GM18868 (cell line): ENCODE data around the gene RESF1.

Source experiments
- ATAC-seq: cut with Tn5 transposase; IDR thresholded peaks from one replicate; pipeline ENCODE4 v1.9.1; 2021; ENCODE audit warnings: mild to moderate bottlenecking, moderate library complexity; ENCODE audit not compliant: unreplicated experiment

The RESF1 gene

GRCh38 chr12:31959701-31960391 lies 631 bp downstream of the RESF1 start:
- ATAC-seq: peak; percentile 47

- no peak for ATAC-seq
Measured at GRCh38 chr12:31961137-31961536, 1.9 kb downstream of the RESF1 start.

GRCh38 chr12:31962076-31962475 lies 2.9 kb downstream of the RESF1 start:
- ATAC-seq: no peak

- ATAC-seq: no peak
Measured at GRCh38 chr12:31964280-31964679, 5.1 kb downstream of the RESF1 start.

- no peak for ATAC-seq
Measured at GRCh38 chr12:31965090-31965489, 5.9 kb downstream of the RESF1 start.

DNA sequence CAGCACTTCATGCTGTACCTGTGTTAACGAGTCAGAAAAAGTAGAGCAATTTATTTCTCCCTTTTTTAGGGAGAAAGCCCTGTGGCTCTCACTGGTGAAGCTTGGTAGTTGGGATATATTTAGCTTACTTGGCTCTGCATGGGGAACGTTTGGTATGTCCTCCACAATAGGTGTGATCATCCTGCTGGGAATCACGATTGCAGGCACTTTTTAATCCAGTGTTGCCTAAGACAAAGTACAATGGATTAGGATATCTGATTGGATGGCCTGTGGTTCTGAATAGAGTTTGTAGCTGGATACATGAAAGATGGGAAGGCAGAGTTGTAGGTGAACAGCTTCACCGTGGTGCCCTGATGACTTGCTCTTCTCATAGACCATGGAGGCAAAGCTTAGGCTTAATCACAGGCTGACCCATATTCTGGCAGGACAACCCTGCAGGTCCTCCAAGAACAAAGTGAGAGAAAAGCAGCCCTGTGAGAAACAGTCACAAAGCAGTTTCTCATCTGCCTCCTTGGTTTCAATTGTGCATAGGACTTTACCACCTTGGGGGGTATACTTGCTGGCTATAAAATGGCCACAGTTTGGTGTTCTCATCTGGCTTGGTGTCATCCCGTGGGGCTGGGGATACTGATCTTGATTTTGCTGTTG lies 7.5 kb downstream of the RESF1 start:
- no peak for ATAC-seq

DNA sequence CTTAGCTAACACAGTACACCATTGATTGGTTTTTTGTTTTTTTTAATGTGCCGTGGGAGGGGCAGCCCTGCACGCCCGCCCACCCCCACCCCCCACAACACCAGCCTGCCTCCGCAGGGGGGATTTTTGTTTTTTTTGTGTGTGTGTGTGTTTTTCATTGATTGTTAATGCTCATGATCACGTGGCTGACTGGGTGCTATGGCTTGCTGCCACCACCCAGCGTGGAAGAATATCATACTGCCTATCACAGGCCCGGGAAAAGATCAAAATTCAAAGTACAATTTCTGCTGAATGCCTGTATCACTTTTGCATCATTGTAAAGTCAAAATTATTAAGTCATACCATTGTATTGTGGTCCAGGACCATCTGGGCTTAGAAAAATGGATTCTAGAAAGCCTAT lies 8.3 kb downstream of the RESF1 start:
- no peak for ATAC-seq

DNA sequence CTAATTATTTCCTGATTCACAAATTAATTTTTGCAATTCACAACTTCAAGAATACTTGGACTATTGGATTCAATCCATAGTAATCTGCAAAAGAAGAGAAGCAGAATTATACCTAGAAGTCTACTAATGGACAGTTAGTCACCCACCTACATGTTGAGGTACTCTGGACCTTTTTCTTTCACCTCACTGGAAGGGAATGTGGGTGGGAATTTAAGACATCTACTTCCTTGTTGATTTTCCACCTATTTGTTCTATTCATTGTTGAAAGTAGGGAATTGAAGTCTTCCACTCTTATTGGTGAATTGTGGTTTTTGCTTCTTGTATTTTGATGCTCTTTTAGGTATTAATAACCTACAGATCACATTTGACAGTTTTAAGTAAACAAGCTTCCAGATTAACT lies 11.0 kb downstream of the RESF1 start:
- ATAC-seq: no peak

DNA sequence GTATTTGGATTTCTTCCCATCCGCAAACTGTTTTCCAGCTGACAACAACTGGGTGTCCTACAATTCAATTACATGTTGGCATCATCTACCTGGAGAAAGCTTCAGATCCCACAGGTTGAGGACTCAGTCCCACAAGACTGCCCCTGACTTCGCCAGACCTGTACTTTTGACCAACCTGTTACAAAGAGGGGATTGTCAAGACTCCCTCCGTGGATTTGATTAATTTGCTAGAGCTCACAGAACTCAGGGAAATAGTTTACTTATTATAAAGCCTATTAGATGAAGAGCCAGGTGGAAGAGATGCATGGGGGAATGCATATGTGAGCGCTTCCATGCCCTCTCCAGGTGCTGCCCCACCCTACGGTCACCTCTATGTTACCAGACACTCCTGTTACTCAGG lies 14.6 kb downstream of the RESF1 start:
- ATAC-seq: no peak

GRCh38 chr12:31974673-31975072 lies 15.5 kb downstream of the RESF1 start:
- no peak for ATAC-seq

DNA sequence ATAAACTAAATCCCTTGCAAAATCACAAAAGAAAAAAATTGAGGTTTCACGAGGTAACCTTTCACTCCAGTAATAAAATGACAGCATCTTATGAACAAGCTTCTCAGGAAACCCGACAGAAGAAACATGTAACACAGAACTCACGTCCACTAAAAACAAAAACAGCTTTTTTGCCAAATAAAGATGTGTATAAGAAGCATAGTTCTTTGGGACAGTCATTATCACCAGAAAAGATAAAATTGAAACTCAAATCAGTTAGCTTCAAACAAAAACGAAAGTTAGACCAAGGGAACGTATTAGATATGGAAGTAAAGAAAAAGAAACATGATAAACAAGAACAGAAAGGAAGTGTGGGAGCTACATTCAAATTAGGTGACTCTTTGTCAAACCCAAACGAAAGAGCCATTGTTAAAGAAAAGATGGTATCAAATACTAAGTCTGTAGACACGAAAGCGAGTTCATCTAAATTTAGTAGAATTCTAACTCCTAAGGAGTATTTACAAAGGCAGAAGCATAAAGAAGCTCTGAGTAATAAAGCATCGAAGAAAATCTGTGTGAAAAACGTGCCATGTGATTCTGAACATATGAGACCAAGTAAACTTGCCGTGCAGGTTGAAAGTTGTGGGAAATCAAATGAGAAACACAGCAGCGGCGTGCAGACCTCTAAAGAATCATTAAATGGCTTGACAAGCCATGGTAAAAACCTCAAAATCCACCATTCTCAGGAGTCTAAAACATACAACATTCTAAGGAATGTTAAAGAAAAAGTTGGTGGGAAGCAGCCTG lies 25.8 kb downstream of the RESF1 start:
- ATAC-seq: no peak

DNA sequence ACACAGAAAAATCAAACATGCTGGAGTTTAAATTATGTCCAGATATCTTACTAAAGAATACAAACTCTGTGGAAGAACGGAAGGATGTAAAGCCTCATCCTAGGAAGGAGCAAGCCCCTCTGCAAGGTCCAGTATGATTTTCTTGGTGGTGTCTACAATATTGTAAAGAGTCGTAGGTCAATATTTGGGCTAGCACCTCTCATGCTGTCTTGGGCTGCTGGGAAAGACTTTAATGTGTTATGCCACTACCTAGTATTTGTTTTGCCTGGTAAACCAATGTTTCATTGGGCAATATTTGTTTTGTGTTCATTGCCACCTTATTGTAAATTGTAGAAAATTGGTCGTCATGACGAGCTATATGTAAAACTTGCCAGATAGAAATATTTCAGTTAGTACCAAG lies 26.6 kb downstream of the RESF1 start:
- ATAC-seq: no peak

GRCh38 chr12:31989571-31990362 lies 30.6 kb downstream of the RESF1 start:
- ATAC-seq: no peak

- no peak for ATAC-seq
Measured at GRCh38 chr12:31991146-31991545, 31.9 kb downstream of the RESF1 start.

- ATAC-seq: peak; percentile 47
Measured at GRCh38 chr12:31991815-31992214, 32.6 kb downstream of the RESF1 start.

- ATAC-seq: no peak
Measured at GRCh38 chr12:31999692-32000091, 40.5 kb downstream of the RESF1 start.

DNA sequence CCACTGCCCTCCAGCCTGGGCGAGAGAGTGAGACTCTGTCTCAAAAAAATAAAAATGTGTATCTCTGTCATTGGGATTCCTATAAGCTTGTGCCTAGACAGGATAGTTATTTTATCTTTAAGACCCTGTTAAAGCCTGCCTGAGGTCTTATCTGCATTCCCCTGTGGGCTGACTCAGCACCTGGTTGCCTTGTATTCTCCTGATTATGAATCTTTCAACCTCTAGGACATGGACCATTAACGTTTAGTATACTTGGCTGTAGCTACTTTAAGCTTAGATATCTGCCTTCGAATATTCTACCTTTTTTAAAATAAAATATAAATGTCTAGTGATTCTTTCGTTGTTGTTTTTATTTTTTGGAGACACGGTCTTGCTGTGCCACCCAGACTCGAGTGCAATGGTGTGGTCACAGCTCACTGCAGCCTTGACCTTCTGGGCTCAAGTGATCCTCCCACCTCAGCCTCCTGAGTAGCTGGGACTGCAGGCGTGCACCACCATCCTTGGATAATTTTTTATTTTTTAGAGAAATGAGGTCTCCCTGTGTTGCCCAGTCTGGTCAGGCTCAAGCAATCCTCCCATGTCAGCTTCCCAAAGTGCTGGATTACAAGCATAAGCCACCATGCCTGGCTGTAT lies 41.3 kb downstream of the RESF1 start:
- no peak for ATAC-seq

DNA sequence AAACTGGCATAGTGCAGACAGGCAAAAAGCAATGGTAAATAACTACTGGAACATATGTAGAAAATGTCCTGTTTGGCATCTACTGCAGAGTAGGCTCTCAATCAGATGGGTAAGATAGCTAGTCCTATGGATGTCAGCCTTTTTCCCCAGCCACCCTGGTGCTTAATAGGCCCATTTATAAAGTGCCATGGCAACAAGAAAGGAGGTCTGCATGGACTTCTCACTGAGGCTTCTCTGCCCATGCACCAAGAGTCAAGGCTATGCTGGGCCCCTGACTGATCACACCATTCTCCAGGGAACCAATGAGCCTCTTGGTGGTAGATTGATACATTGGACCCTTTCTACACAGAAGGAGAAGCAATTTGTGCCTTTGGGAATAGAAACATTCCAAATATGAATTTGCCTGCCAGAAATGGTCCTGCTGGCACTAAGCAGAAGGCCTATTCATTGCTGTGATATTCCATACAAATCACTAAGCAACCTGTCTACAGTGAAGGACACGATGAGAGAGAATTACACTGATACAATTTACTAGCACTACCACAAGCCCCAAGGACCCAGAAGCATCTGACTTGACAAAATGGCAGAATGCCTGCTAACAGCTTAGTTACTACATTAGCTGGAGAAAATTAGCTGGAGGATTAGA lies 43.8 kb downstream of the RESF1 start:
- no peak for ATAC-seq

GRCh38 chr12:32003654-32004053 lies 44.4 kb downstream of the RESF1 start:
- ATAC-seq: no peak

DNA sequence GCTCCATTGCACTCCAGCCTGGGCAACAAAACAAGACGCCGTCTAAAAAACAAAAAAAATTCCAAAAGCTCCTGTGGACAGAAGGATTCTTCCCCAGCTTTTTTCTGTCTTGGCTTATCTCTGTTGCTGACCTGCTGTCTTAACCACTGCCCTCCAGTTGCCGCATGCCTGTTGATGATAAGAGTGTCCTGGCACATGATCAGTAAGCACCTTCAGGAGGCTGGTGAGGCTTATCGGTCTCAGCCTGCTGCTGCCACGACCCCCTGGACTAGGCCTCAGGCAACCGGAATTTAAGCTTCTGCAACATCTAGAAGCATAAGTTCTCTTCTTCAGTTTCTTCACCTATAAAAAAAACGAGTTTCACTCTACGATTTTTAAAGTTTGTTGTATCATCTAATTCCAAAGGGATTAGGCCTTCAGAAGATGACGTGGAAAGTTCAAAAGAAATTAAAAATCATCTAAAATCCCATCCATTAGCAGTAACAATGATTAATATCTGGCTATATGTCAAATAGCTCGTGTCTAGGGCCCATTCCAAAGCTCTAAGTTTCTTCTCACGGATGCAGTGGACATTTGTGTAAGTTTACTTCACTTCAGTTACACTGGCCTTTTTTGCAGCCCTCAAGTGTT lies 46.4 kb downstream of the RESF1 start:
- ATAC-seq: no peak
